Uterus (tissue), 2 donors: ENCODE results near the gene QARS1.

Experiments
- CTCF ChIP-seq, 4 experiments: fragments of 200-600 bp in 2 of 4; fragments of 450-650 bp in 2 of 4; sonication (generic) in 2 of 4; IDR thresholded peaks; one replicate each; pipeline ENCODE4 v1.5.1; 2016 to 2019; ENCODE audit warnings: antibody characterized with exemption in 4 of 4, mild to moderate bottlenecking in 2 of 4, moderate library complexity in 1 of 4
- POLR2A ChIP-seq, 2 donors: fragments of 450-650 bp; IDR thresholded peaks; one replicate each; pipeline ENCODE4 v1.6.1; 2016; ENCODE audit warnings: antibody characterized with exemption in 2 of 2, mild to moderate bottlenecking in 1 of 2, moderate library complexity in 1 of 2

- TF ChIP-seq CTCF (IDR thresholded peaks at IDR 0.05) (no peak), POLR2A (IDR thresholded peaks at IDR 0.05) (no peak)
Observed at GRCh38 chr3:49131576-49131975, 27.0 kb upstream of the QARS1 start.
